ENCODE data around the gene MYBL2. TPM values are rescaled to one million over a fixed set of nuclear protein-coding genes. Genes with fewer than 3 reads are reported as not detected.
"Not testable (repeated sequence)": the region's sequence is repeated elsewhere in the genome, so short reads cannot be mapped to it uniquely, and the experiment has no call there.

MYBL2 gene
- total RNA-seq, 1 experiment from 2014 or later: 191 TPM

DNA sequence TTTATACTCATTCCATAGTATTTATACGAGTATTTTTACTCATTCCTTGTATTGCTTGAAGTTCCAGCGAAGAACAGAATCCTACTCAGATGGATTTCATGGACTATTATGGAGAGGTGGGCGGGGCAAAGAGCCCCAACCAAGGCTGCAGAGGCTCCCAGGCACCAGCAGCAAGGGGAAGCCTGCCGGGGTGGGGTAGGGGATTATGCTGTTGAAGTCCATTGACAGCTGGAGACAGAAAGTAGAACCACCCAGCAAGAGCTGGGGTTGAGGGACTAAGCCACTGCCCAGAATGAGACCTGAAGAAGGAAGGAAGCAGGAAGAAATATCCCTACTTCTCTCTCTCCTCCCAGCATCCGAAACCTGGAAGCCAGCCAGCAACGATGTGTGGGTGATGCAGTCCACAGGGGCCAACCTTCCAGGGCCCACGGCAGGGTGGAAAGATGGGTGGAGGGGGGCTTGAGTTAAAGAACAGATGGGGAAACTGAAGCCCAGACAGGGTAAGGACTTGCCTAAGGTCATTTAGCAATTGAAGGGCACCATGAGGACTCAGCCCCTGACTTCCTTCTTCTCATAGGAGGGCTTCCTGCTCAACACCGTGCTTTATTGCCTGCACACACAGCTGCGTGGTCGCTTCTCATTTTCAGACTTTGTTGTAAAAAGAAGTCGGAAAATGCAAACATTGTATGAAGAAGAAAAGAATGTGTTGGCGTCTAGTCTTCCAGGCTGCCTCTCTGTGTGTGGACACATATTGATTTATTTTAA is 78.2 kb downstream of the MYBL2 start:
- H3K9me3 ChIP-seq (replicated peaks): no peaks in the 10 kb centered on the region
- no peaks in the 10 kb centered on the region for H3K36me3 ChIP-seq
- peak overlapping the region; percentile 40 for H3K4me3 ChIP-seq
- H3K27ac ChIP-seq: peak overlapping the region; percentile 63
- H3K27me3 ChIP-seq: no peaks in the 10 kb centered on the region
- peaks cover 35% of the 10 kb centered on the region for H3K4me1 ChIP-seq
- DNase-seq: peak; percentile 99

DNA sequence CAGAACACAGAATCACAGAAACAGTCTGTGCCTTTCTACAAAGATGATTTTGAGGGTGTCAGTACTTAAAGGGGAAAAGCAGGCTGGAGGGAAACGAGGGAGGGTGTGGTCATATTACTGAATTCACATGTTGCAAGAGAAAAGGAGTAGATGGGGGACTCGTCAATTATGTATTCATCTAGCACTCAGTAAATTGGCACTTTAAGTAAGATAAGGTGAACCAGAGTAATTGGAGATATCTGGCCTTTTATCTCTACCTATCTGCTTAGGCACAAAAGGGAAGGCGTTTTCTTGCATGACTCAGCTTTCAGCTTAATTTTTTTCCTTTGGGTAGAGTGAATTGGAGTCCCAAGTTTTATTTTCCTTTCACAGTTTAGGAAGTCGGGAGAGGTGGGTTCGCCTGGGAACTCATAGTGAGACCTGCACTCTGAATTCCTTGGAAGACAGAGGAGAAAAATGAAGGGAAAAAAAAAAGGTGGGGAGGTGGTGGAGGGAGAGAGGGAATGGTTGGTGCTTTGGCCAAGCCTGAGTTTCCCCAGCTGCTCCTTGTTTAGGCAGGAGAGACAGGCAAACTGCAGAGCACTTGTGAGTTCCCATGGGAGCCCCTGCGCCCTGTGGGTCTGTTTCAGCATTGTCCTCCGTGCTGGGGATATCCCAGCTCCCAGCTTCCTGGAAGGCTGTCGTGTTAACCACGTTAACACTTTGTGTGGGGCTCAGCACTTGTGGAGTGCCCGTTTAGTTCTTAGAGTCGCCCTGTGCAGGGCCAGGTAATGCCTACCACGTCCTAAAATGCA is 79.6 kb downstream of the MYBL2 start:
- DNase-seq: peak; percentile 75 to 84
- H3K4me3 ChIP-seq: no peak overlapping the region
- H3K27me3 ChIP-seq: no peaks in the 10 kb centered on the region

DNA sequence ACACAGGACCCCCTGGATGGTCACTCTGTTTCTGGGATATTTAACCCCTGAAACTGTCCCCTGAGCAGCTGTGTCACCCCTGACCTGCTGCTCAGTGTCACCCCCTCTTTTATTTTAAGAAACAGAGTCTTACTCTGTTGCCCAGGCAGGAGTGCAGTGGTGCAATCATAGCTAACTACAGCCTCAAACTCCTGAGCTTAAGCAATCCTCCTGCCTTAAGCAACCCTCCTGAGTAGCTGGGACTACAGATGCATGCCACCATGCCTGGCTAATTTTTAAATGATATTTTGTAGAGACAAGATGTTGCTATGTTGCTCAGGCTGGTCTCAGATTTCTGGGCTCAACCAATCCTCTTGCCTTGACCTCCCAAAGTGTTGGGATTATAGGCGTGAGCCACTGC is 81.4 kb downstream of the MYBL2 start:
- Histone ChIP-seq H3K27me3 (no peaks in the 10 kb centered on the region), H3K4me1 (peaks cover 40% of the 10 kb centered on the region), H3K4me3 (no peak overlapping the region), H3K9me3 (replicated peaks) (no peaks in the 10 kb centered on the region), H3K27ac (no peak overlapping the region), H3K36me3 (no peaks in the 10 kb centered on the region)
- no peak for DNase-seq

More for the DNA sequence above, 79.6 kb downstream of the MYBL2 start:
- H3K4me1 ChIP-seq: peaks cover 35% of the 10 kb centered on the region
- no peaks in the 10 kb centered on the region for H3K9me3 ChIP-seq (replicated peaks)
- H3K36me3 ChIP-seq: no peaks in the 10 kb centered on the region
- no peak overlapping the region; the same call in 1 of the 2 replicates for H3K27ac ChIP-seq

DNA sequence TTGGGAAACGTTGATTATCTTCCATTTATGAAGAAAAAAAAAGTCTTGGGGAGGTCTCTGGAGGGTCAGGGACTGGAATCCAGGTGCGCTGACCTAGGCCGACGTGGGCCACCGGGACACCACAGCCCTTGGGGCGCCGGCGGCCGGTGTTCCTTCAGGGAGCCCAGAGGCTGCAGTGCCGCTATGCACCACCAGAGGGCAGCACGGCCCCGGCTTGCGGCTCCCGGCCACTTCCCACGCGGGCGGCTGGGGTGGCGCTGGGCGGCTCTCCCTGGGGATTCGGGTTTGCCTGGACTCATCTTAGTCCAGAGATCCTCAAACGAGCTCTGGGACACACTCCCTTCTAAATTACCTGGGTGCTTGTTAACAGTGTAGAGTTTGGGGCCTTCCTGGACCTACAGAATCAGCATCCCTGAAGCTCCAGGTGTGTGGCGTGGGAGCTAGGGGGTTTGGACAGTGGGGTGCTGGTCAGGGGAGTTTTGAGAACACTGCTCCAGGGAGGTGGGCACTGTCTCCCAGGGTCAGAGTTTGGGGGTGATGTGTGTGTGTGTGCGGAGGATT is 82.9 kb downstream of the MYBL2 start:
- H3K36me3 ChIP-seq: no peaks in the 10 kb centered on the region
- H3K9me3 ChIP-seq (replicated peaks): no peaks in the 10 kb centered on the region
- peak; percentile 80 to 88 for DNase-seq
- H3K4me1 ChIP-seq: peaks cover 27% of the 10 kb centered on the region
- H3K27me3 ChIP-seq: no peaks in the 10 kb centered on the region
- H3K27ac ChIP-seq: no peak overlapping the region
- no peak overlapping the region for H3K4me3 ChIP-seq

DNA sequence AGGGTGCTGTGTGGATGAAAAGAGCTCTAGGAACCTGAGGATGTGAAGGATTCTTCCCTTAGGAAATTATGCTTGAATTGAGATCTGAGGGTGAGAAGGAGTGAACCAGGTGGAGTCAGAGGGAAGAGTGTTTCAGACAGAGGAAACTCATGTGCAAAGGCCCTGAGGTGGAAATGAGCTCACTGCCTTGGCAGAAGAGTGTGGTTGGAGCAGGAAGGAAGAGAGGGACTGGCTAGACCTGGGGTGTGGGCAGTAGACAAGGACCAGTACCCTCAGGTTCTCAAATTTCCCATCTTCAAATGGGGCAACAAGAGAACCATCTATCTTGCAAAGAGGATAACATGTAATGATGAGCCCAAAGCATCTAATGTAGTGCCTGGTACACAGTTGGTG is 83.9 kb downstream of the MYBL2 start:
- no peak overlapping the region for H3K4me3 ChIP-seq
- H3K27me3 ChIP-seq: no peaks in the 10 kb centered on the region
- no peaks in the 10 kb centered on the region for H3K9me3 ChIP-seq (replicated peaks)
- no peak for DNase-seq
- no peaks in the 10 kb centered on the region for H3K36me3 ChIP-seq
- no peak overlapping the region for H3K27ac ChIP-seq
- H3K4me1 ChIP-seq: peaks cover 20% of the 10 kb centered on the region

GRCh38 chr20:43751167-43752050 is 84.5 kb downstream of the MYBL2 start:
- Histone ChIP-seq H3K27ac (no peak overlapping the region), H3K27me3 (no peaks in the 10 kb centered on the region), H3K9me3 (replicated peaks) (no peaks in the 10 kb centered on the region), H3K4me3 (no peak overlapping the region), H3K36me3 (no peaks in the 10 kb centered on the region), H3K4me1 (peaks cover 14% of the 10 kb centered on the region)
- DNase-seq: peak in 1 of 2 experiments; percentile 42

DNA sequence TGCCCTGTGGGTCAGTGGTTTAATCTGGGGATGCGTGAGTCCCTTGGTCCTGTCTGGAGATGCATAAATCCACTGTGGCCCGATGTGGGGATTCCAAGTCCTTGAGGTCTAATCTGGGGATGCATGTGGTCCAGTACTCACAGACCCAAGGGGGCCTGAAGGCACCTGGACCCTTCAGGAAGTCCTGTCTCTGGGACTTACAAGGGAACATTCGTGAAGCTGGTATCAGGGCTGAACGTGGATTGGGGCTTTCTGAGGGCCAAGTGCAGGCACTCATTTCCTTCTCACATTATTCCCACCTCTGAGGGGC is 85.1 kb downstream of the MYBL2 start:
- H3K27me3 ChIP-seq: no peaks in the 10 kb centered on the region
- no peaks in the 10 kb centered on the region for H3K36me3 ChIP-seq
- H3K4me1 ChIP-seq: 0 out of 2 replicates have a peak, but pooled peaks cover 8% of the 10 kb centered on the region
- H3K27ac ChIP-seq: no peak overlapping the region
- DNase-seq: no peak
- no peaks in the 10 kb centered on the region for H3K9me3 ChIP-seq (replicated peaks)
- H3K4me3 ChIP-seq: no peak overlapping the region

- DNase-seq: peak; percentile 43 to 55
- Histone ChIP-seq H3K27ac (no peak overlapping the region), H3K4me3 (no peak overlapping the region), H3K9me3 (replicated peaks) (no peaks in the 10 kb centered on the region), H3K36me3 (no peaks in the 10 kb centered on the region), H3K4me1 (0 out of 2 replicates have a peak, but pooled peaks cover 8% of the 10 kb centered on the region), H3K27me3 (no peaks in the 10 kb centered on the region)
These were observed 85.8 kb downstream of the MYBL2 start for GRCh38 chr20:43752561-43753301.

DNA sequence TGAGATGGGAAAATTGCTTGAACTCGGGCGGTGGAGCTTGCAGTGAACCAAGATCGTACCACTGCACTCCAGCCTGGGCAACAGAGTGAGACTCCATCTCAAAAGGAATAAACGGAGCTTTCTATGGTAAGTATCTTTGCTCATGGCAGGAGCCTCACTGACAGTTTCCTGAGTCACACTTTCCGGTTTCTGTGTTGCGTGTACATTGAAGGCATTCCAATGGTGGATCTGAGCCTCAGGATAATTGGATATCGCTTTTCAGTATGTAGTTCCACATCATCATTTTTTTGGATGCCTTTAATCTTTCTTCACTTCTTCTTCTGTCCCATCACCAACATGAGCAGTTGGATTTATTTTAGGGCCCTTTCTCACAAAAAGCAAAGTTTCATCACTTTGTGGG is 88.5 kb downstream of the MYBL2 start:
- DNase-seq: no peak
- Histone ChIP-seq H3K27me3 (no peaks in the 10 kb centered on the region), H3K4me3 (no peak overlapping the region), H3K4me1 (0 out of 2 replicates have a peak, but pooled peaks cover 5% of the 10 kb centered on the region), H3K9me3 (replicated peaks) (no peaks in the 10 kb centered on the region), H3K27ac (no peak overlapping the region), H3K36me3 (no peaks in the 10 kb centered on the region)

- no peak overlapping the region for H3K4me3 ChIP-seq
- H3K4me1 ChIP-seq: 0 out of 2 replicates have a peak, but pooled peaks cover 5% of the 10 kb centered on the region
- no peaks in the 10 kb centered on the region for H3K36me3 ChIP-seq
- no peak for DNase-seq
- H3K27ac ChIP-seq: no peak overlapping the region
- H3K9me3 ChIP-seq (replicated peaks): no peaks in the 10 kb centered on the region
- H3K27me3 ChIP-seq: no peaks in the 10 kb centered on the region
These were observed 88.9 kb downstream of the MYBL2 start for GRCh38 chr20:43755851-43756250.

DNA sequence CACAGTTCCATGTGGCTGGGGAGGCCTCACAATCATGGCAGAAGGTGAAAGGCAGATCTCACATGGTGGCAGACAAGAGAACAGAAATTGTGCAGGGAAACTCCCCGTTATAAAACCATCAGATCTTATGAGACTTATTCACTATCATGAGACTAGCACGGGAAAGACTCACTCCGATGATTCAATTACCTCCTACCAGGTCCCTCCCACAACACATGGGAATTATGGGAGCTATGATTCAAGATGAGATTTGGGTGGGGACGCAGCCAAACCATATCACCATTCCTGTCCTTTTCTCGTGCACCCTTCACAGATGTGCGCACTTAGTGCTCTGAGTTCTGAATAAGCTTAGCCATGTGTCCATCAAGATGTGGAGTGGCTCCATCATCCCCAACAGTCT is 91.0 kb downstream of the MYBL2 start:
- H3K27ac ChIP-seq; H3K27me3 ChIP-seq; H3K4me1 ChIP-seq; H3K36me3 ChIP-seq; DNase-seq; H3K9me3 ChIP-seq (replicated peaks); H3K4me3 ChIP-seq: not testable (repeated sequence)

DNA sequence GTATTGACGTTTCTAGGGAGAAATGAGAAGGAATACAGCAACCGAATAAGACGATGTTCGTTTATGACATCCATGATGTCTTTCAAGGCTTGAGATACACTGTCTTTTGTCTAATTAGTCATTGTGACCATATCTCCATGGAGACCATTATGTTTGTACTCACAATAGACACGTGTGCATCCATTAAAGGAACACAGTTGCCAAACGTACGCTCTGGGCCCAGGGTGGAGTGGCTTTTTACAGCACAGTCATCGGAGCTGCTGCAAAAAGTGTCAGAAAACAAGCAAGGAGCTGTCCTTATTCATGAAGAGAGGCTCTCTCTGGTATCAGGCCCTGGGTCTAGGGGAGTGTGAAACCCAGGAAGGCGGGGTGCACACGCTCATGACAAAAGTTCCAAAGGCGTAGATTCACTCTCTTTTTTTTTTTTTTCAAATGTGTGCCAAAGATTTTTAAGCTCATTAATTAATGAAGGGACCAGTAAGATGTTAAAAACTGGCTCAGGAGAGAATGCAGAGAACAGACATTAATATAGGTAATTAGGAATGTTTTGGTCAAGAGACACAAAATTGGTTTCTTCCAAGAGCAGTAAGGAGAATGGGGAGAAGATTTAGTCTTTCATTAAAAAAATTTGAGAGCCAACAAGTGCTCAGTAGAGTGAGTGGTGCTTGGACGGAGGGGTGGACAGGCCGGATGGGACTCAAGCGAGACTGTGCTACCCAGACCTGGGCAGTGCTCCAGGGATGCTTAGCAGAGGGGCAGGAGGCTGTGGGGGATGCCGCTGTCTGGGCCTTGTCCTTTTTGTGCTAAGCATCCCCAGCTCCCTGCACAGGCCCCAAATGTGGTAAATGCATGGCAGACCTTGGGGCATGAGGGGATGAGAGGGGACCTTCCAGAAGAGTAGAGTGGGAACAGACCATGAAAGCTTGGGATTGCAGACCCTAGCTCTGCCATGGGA is 94.7 kb downstream of the MYBL2 start:
- H3K4me1 ChIP-seq: no peaks in the 10 kb centered on the region
- no peak overlapping the region for H3K4me3 ChIP-seq
- no peak for DNase-seq
- no peak overlapping the region for H3K27ac ChIP-seq
- no peaks in the 10 kb centered on the region for H3K36me3 ChIP-seq
- H3K9me3 ChIP-seq (replicated peaks): no peaks in the 10 kb centered on the region
- H3K27me3 ChIP-seq: peaks cover 19% of the 10 kb centered on the region; the same call in 1 of the 2 replicates

- Histone ChIP-seq H3K27ac (no peak overlapping the region), H3K27me3 (peaks cover 26% of the 10 kb centered on the region; the same call in 1 of the 2 replicates), H3K9me3 (replicated peaks) (no peaks in the 10 kb centered on the region), H3K4me1 (no peaks in the 10 kb centered on the region), H3K36me3 (no peaks in the 10 kb centered on the region), H3K4me3 (no peak overlapping the region)
- no peak for DNase-seq
These were observed 96.0 kb downstream of the MYBL2 start for GRCh38 chr20:43762911-43763310.
